IMR-90 (cell line): Measurements from ENCODE around the gene CACNG6. TPM values are rescaled to one million over a fixed set of nuclear protein-coding genes. Genes with fewer than 3 reads are reported as not detected.

Source experiments
- ATAC-seq: fragments of 200-7000 bp; cut with Tn5 transposase; 2 replicates; pipeline ENCODE4 v1.9.1; 2020; ENCODE audit warnings: low read depth, mild to moderate bottlenecking, moderate library complexity
- BruUV-seq: library from RNA; stranded (reverse); fragments of 400-500 nt; replicated peaks from 2 replicates; lab custom pipeline; 2021; lab: Mats Ljungman, UMichigan
- CTCF ChIA-PET: fragments of 300-600 bp; formaldehyde crosslinking; extraction: SDS; loops from one replicate; lab custom pipeline; 2021; ENCODE audit warnings: antibody characterized with exemption; lab: Yijun Ruan, JAX
- POLR2A ChIA-PET: fragments of 300-600 bp; sonication (Branson Sonifier 250); formaldehyde crosslinking; loops from one replicate; lab custom pipeline; 2022; ENCODE audit warnings: antibody characterized with exemption; ENCODE audit not compliant: unreplicated experiment; lab: Charles Lee
- DNase-seq: peaks from one replicate; pipeline ENCODE4 v3.0.0; 2013
- H2AFZ ChIP-seq: replicated peaks from 2 replicates; pipeline ENCODE3; 2013; ENCODE audit warnings: low read length, mild to moderate bottlenecking; ENCODE audit not compliant: poor library complexity
- H2AK5ac ChIP-seq: 2 replicates; pipeline ENCODE4 v1.6.1; 2013; ENCODE audit warnings: low read depth, low read length, inconsistent platforms
- H2AK9ac ChIP-seq: replicated peaks from 2 replicates; pipeline ENCODE3; 2013; ENCODE audit warnings: mild to moderate bottlenecking, low read depth, low read length, moderate library complexity; ENCODE audit not compliant: poor library complexity
- H2BK120ac ChIP-seq: 2 replicates; pipeline ENCODE4 v1.6.1; 2013; ENCODE audit warnings: low read depth, low read length, inconsistent platforms
- H2BK15ac ChIP-seq: 3 replicates; pipeline ENCODE4 v1.6.1; 2013; ENCODE audit warnings: low read depth, low read length, inconsistent platforms
- H2BK20ac ChIP-seq: 2 replicates; pipeline ENCODE4 v1.6.1; 2013; ENCODE audit warnings: low read depth, mild to moderate bottlenecking, inconsistent platforms, low read length, moderate library complexity
- H2BK5ac ChIP-seq: 2 replicates; pipeline ENCODE4 v1.6.1; 2013; ENCODE audit warnings: mild to moderate bottlenecking, low read depth, low read length, inconsistent platforms; ENCODE audit not compliant: poor library complexity, severe bottlenecking
- H3K14ac ChIP-seq: replicated peaks from 2 replicates; pipeline ENCODE4 v1.6.1; 2013; ENCODE audit warnings: low read depth, low read length, inconsistent platforms
- H3K18ac ChIP-seq: 2 replicates; pipeline ENCODE4 v1.6.1; 2013; ENCODE audit warnings: low read depth, low read length, control low read depth
- H3K23ac ChIP-seq: 2 replicates; pipeline ENCODE4 v1.6.1; 2013; ENCODE audit warnings: low read depth, low read length, inconsistent platforms
- H3K27ac ChIP-seq: 2 replicates; pipeline ENCODE4 v1.5.1; 2013; ENCODE audit warnings: mild to moderate bottlenecking, control low read depth, low read length; ENCODE audit not compliant: insufficient read depth
- H3K27me3 ChIP-seq: 2 replicates; pipeline ENCODE4 v1.6.1; 2013; ENCODE audit warnings: low read length; ENCODE audit not compliant: control insufficient read depth, insufficient read depth
- H3K36me3 ChIP-seq: 2 replicates; pipeline ENCODE4 v1.6.1; 2013; ENCODE audit warnings: low read length, mixed read lengths; ENCODE audit not compliant: control insufficient read depth, insufficient read depth
- H3K4ac ChIP-seq: 2 replicates; pipeline ENCODE4 v1.6.1; 2013; ENCODE audit warnings: low read depth, low read length, inconsistent platforms
- H3K4me1 ChIP-seq: 2 replicates; pipeline ENCODE4 v1.6.1; 2013; ENCODE audit warnings: low read length, mixed read lengths; ENCODE audit not compliant: control insufficient read depth, insufficient read depth
- H3K4me2 ChIP-seq: 2 replicates; pipeline ENCODE4 v1.6.1; 2013; ENCODE audit warnings: low read depth, mild to moderate bottlenecking, control low read depth, low read length, moderate library complexity
- H3K4me3 ChIP-seq: 2 replicates; pipeline ENCODE4 v1.5.1; 2013; ENCODE audit warnings: low read depth, mild to moderate bottlenecking, control low read depth, low read length, moderate library complexity; ENCODE audit not compliant: insufficient read depth
- H3K56ac ChIP-seq: 2 replicates; pipeline ENCODE4 v1.6.1; 2013; ENCODE audit warnings: low read length, inconsistent platforms; ENCODE audit not compliant: insufficient read depth; ENCODE audit errors: extremely low read depth
- H3K79me1 ChIP-seq, 2 experiments: 2 replicates each; pipeline ENCODE4 v1.6.1; 2013; ENCODE audit warnings: low read length in 2 of 2, inconsistent platforms in 1 of 2, low read depth in 1 of 2
- H3K9ac ChIP-seq: 2 replicates; pipeline ENCODE4 v1.6.1; 2013; ENCODE audit warnings: low read depth, low read length, control low read depth
- H3K9me1 ChIP-seq: 2 replicates; pipeline ENCODE4 v1.6.1; 2013; ENCODE audit warnings: low read length, inconsistent platforms; ENCODE audit not compliant: insufficient read depth
- H3K9me3 ChIP-seq: 2 replicates; pipeline ENCODE4 v1.6.1; 2013; ENCODE audit warnings: low read length; ENCODE audit not compliant: control insufficient read depth, insufficient read depth
- H4K20me1 ChIP-seq: 2 replicates; pipeline ENCODE4 v1.6.1; 2013; ENCODE audit warnings: low read length, inconsistent platforms; ENCODE audit not compliant: insufficient read depth
- H4K5ac ChIP-seq: 2 replicates; pipeline ENCODE4 v1.6.1; 2013; ENCODE audit warnings: mild to moderate bottlenecking, low read depth, low read length, control low read depth
- H4K8ac ChIP-seq, 2 experiments: 2 replicates each; pipeline ENCODE4 v1.6.1; 2013; ENCODE audit warnings: low read depth in 2 of 2, low read length in 2 of 2, control low read depth in 1 of 2, inconsistent platforms in 1 of 2
- H4K91ac ChIP-seq: 2 replicates; pipeline ENCODE4 v1.6.1; 2013; ENCODE audit warnings: low read depth, low read length, inconsistent platforms; ENCODE audit not compliant: insufficient read depth
- BHLHE40 ChIP-seq: fragments of 150-350 bp; IDR thresholded peaks from 2 replicates; pipeline ENCODE4 v1.6.1; 2016; ENCODE audit warnings: mild to moderate bottlenecking, low read depth, low read length
- CEBPB ChIP-seq: IDR thresholded peaks from 2 replicates; pipeline ENCODE4 v1.6.1; 2012; ENCODE audit warnings: low read depth, low read length, improper control_type of control experiment
- CTCF ChIP-seq: conservative IDR thresholded peaks from 2 replicates; pipeline ENCODE4 v1.5.1; 2012; ENCODE audit warnings: mild to moderate bottlenecking, low read depth, low read length, improper control_type of control experiment
- ELK1 ChIP-seq: fragments of 150-350 bp; IDR thresholded peaks from 2 replicates; pipeline ENCODE4 v1.6.1; 2016; ENCODE audit warnings: low read depth, mild to moderate bottlenecking, low read length, moderate library complexity, borderline replicate concordance
- MAZ ChIP-seq: IDR thresholded peaks from 2 replicates; pipeline ENCODE4 v1.6.1; 2012; ENCODE audit warnings: low read depth, mild to moderate bottlenecking, low read length, improper control_type of control experiment, moderate library complexity, borderline replicate concordance
- RAD21 ChIP-seq: IDR thresholded peaks from 2 replicates; pipeline ENCODE4 v1.6.1; 2012; ENCODE audit warnings: low read length, improper control_type of control experiment
- RCOR1 ChIP-seq: IDR thresholded peaks from 2 replicates; pipeline ENCODE4 v1.6.1; 2012; ENCODE audit warnings: mild to moderate bottlenecking, low read length, improper control_type of control experiment; ENCODE audit not compliant: insufficient replicate concordance
- RFX5 ChIP-seq: IDR thresholded peaks from 2 replicates; pipeline ENCODE4 v1.8.0; 2012; ENCODE audit warnings: low read depth, mild to moderate bottlenecking, low read length, moderate library complexity
- SMC3 ChIP-seq: fragments of 150-350 bp; IDR thresholded peaks from 2 replicates; pipeline ENCODE4 v1.6.1; 2016; ENCODE audit warnings: low read depth, mild to moderate bottlenecking, antibody characterized with exemption, low read length, moderate library complexity
- WGBS, 2 experiments: methylation state at CpG; one replicate each; pipeline versions ENCODE4 v1.1.5 to v1.1.7; 2013; ENCODE audit warnings: missing lambda C conversion rate in 2 of 2; ENCODE audit not compliant: insufficient read length in 1 of 2; ENCODE audit errors: extremely low coverage in 2 of 2; 5-methylcytosine and 5-hydroxymethylcytosine counted together
- dilution Hi-C: fragments of 300-500 bp; cut with HindIII; formaldehyde crosslinking; loops from one replicate; pipeline ENCODE4 v1.14.3; 2018; ENCODE audit warnings: low sequenced_read_pairs; ENCODE audit not compliant: unreplicated experiment
- in situ Hi-C: fragments of 300-500 bp; cut with MboI; formaldehyde crosslinking; loops from 3 replicates; pipeline ENCODE4 v1.14.3; 2019; ENCODE audit warnings: low sequenced_read_pairs, inconsistent platforms, mixed read lengths
- intact Hi-C: fragments of 100-400 bp; cut with micrococcal nuclease; formaldehyde crosslinking; loops from 2 replicates; pipeline ENCODE4 v1.10.0; 2022
- polyA plus RNA-seq, 3 experiments: library from polyadenylated mRNA; depleted of rRNA; stranded (reverse); fragments of >200 nt; gene quantifications; 2 replicates each; pipeline ENCODE4 v1.2.3, GENCODE V29; 2012; ENCODE audit warnings: low replicate concordance in 1 of 3
- total RNA-seq: library from RNA; depleted of rRNA; stranded (reverse); fragments of >200 nt; gene quantifications from 2 replicates; pipeline ENCODE4 v1.2.3, GENCODE V29; 2012

Gene CACNG6
- total and polyA plus RNA-seq, 2 of the 4 experiments (the other 2 are of a cell fraction): not detected

GRCh38 chr19:53969366-53969765 is 22.1 kb upstream of the CACNG6 start:
- H3K79me1 ChIP-seq: no peaks in the 10 kb centered on the region
- H3K9ac ChIP-seq: no peak overlapping the region
- H2BK20ac ChIP-seq: no peak overlapping the region
- DNase-seq (no peak), ATAC-seq (no peak)
- H2BK15ac ChIP-seq: no peak overlapping the region
- H2BK5ac ChIP-seq: no peak overlapping the region
- H3K36me3 ChIP-seq: no peaks in the 10 kb centered on the region
- H4K8ac ChIP-seq: no peak overlapping the region
- WGBS, 2 experiments: 100% methylated on average over 1 of the region's 6 CpGs; no CpG with 5 or more reads in 1 of the 2 experiments
- CTCF ChIA-PET: no interaction called here
- BruUV-seq: no TSS peak
- H2AK5ac ChIP-seq: no peak overlapping the region
- H3K56ac ChIP-seq: no peak overlapping the region
- no peaks in the 10 kb centered on the region for H3K9me1 ChIP-seq
- dilution Hi-C loops (no loop called here), intact Hi-C loops (no loop called here), in situ Hi-C loops (no loop called here)
- H3K14ac ChIP-seq: no peak overlapping the region
- H3K23ac ChIP-seq: no peak overlapping the region
- H3K27me3 ChIP-seq: peaks cover 16% of the 10 kb centered on the region
- no peaks in the 10 kb centered on the region for H3K4me1 ChIP-seq
- no peak overlapping the region for H2AK9ac ChIP-seq
- no peak for TF ChIP-seq RFX5
- TF ChIP-seq SMC3: no peak
- no peak for TF ChIP-seq CEBPB
- TF ChIP-seq MAZ: no peak
- no peak for TF ChIP-seq RCOR1
- no peak for TF ChIP-seq ELK1
- no peak for TF ChIP-seq CTCF
- no peak for TF ChIP-seq BHLHE40
- TF ChIP-seq RAD21: no peak
- POLR2A ChIA-PET: no interaction called here
- no peak overlapping the region for H3K27ac ChIP-seq
- no peak overlapping the region for H4K91ac ChIP-seq
- H4K5ac ChIP-seq: no peak overlapping the region
- no peak overlapping the region for H3K18ac ChIP-seq
- no peak overlapping the region for H3K4me2 ChIP-seq
- no peaks in the 10 kb centered on the region for H4K20me1 ChIP-seq
- no peak overlapping the region for H3K4me3 ChIP-seq
- H3K9me3 ChIP-seq: no peaks in the 10 kb centered on the region
- H2AFZ ChIP-seq: no peak overlapping the region
- no peak overlapping the region for H3K4ac ChIP-seq
- H2BK120ac ChIP-seq: no peak overlapping the region
